IPS DF 4.7 (cell line): ENCODE results near the gene KCNN3.

Experiments used
- DNase-seq: peaks from one replicate; pipeline ENCODE4 v3.0.0-alpha.2; 2013; ENCODE audit warnings: low spot score; ENCODE audit errors: extremely low read depth

KCNN3 gene

GRCh38 chr1:154861607-154862094 lies 8.4 kb downstream of the KCNN3 start:
- no peak for DNase-seq

GRCh38 chr1:154860156-154860870 lies 9.8 kb downstream of the KCNN3 start:
- DNase-seq, result no peak

GRCh38 chr1:154859786-154860155 lies 10.3 kb downstream of the KCNN3 start:
- DNase-seq, result no peak

GRCh38 chr1:154859151-154859785 lies 10.8 kb downstream of the KCNN3 start:
- DNase-seq, result no peak

GRCh38 chr1:154857441-154858215 lies 12.5 kb downstream of the KCNN3 start:
- no peak for DNase-seq

- DNase-seq, result no peak
Observed at GRCh38 chr1:154857022-154857421, 13.1 kb downstream of the KCNN3 start.

- no peak for DNase-seq
Observed at GRCh38 chr1:154856544-154856943, 13.5 kb downstream of the KCNN3 start.

GRCh38 chr1:154856049-154856448 lies 14.0 kb downstream of the KCNN3 start:
- DNase-seq, result no peak

- no peak for DNase-seq
Observed at GRCh38 chr1:154855186-154855851, 14.8 kb downstream of the KCNN3 start.

GRCh38 chr1:154852845-154853244 lies 17.2 kb downstream of the KCNN3 start:
- no peak for DNase-seq

GRCh38 chr1:154851392-154852177 lies 18.5 kb downstream of the KCNN3 start:
- no peak for DNase-seq

- DNase-seq, result no peak
Observed at GRCh38 chr1:154849645-154850131, 20.4 kb downstream of the KCNN3 start.

- DNase-seq, result no peak
Observed at GRCh38 chr1:154848983-154849382, 21.1 kb downstream of the KCNN3 start.

GRCh38 chr1:154847891-154848290 lies 22.2 kb downstream of the KCNN3 start:
- DNase-seq, result no peak

GRCh38 chr1:154846565-154847442 lies 23.3 kb downstream of the KCNN3 start:
- DNase-seq, result no peak

- no peak for DNase-seq
Observed at GRCh38 chr1:154845879-154846278, 24.2 kb downstream of the KCNN3 start.

GRCh38 chr1:154845174-154845573 lies 24.9 kb downstream of the KCNN3 start:
- no peak for DNase-seq

- DNase-seq, result no peak
Observed at GRCh38 chr1:154844297-154844681, 25.8 kb downstream of the KCNN3 start.

GRCh38 chr1:154843636-154844296 lies 26.3 kb downstream of the KCNN3 start:
- no peak for DNase-seq
